ENCODE data around the gene TMEM254.
A peak's percentile ranks its signal among the peaks of the same experiment; 100 is the strongest.

TMEM254 gene

GRCh38 chr10:80068270-80068669 is 10.2 kb upstream of the TMEM254 start:
- no peak overlapping the region for H3K27ac ChIP-seq (ENCODE audit: extremely low read depth, low read depth, low read length)
- TF ChIP-seq ZNF610 (tag by site-specific recombination; IDR thresholded peaks at IDR 0.05; ENCODE audit: borderline replicate concordance) (0 out of 2 replicates have a peak, but pooled peaks have one; percentile 40), TRIM28 (IDR thresholded peaks at IDR 0.05; ENCODE audit: borderline replicate concordance, low read length) (0 out of 2 replicates have a peak, but pooled peaks have one; percentile 21), ZNF184 (tag by site-specific recombination; IDR thresholded peaks at IDR 0.05) (no peak), ZNF658 (tag by site-specific recombination; IDR thresholded peaks at IDR 0.05) (no peak), MZF1 (tag by site-specific recombination; IDR thresholded peaks at IDR 0.05; ENCODE audit: borderline replicate concordance) (peak; percentile 60; the same call in 1 of the 2 replicates), ZNF626 (tag by site-specific recombination; IDR thresholded peaks at IDR 0.05) (0 out of 2 replicates have a peak, but pooled peaks have one; percentile 22), ZNF510 (tag by site-specific recombination; IDR thresholded peaks at IDR 0.05; ENCODE audit: insufficient replicate concordance) (peak; percentile 74), ZNF549 (tag by site-specific recombination; IDR thresholded peaks at IDR 0.05) (peak; percentile 52; the same call in 1 of the 2 replicates), ZNF292 (tag by site-specific recombination; IDR thresholded peaks at IDR 0.05; ENCODE audit: borderline replicate concordance, low read depth) (no peak), SETDB1 (IDR thresholded peaks at IDR 0.05; ENCODE audit: insufficient read length, low read length) (peak; percentile 97), ZNF692 (tag by site-specific recombination; IDR thresholded peaks at IDR 0.05) (no peak)
- no peak overlapping the region for H3K4me3 ChIP-seq (ENCODE audit: low read depth, low read length)
- H3K4me1 ChIP-seq (ENCODE audit: control insufficient read depth, insufficient read depth, low read length): no peaks in the 10 kb centered on the region
- ChIA-PET POLR2A (interaction anchor here (0.9 kb wide), 1 partner anchor 11 kb away, joined by 3 read pairs; no protein-coding TSS in a partner anchor), CTCF (interaction anchor here (0.7 to 2.3 kb wide), 4 partner anchors 10 to 289 kb away, joined by 3 to 7 read pairs (median 6); no protein-coding TSS in a partner anchor)
- H3K36me3 ChIP-seq (ENCODE audit: control insufficient read depth in 2 of 2, insufficient read depth in 1 of 2, low read length in 2 of 2): no peaks in the 10 kb centered on the region; a peak in 1 of 3 replicates
- no peaks in the 10 kb centered on the region for H3K9me3 ChIP-seq (ENCODE audit: control insufficient read depth, insufficient read depth, low read depth, low read length)

- Histone ChIP-seq H3K36me3 (ENCODE audit: control insufficient read depth in 2 of 2, insufficient read depth in 1 of 2, low read length in 2 of 2) (no peaks in the 10 kb centered on the region; a peak in 1 of 3 replicates), H3K9me3 (ENCODE audit: control insufficient read depth, insufficient read depth, low read depth, low read length) (no peaks in the 10 kb centered on the region), H3K4me1 (ENCODE audit: control insufficient read depth, insufficient read depth, low read length) (no peaks in the 10 kb centered on the region), H3K27ac (ENCODE audit: extremely low read depth, low read depth, low read length) (no peak overlapping the region), H3K4me3 (ENCODE audit: low read depth, low read length) (no peak overlapping the region)
- POLR2A ChIA-PET: no interaction called here
- CTCF ChIA-PET: interaction anchor here (0.7 to 2.4 kb wide), 5 partner anchors 12 to 24 kb away, joined by 3 to 8 read pairs (median 6); no protein-coding TSS in a partner anchor
- TF ChIP-seq ZNF350 (tag by site-specific recombination; IDR thresholded peaks at IDR 0.05) (no peak), MEIS1 (CRISPR knock-in tag; IDR thresholded peaks at IDR 0.05; ENCODE audit: borderline replicate concordance) (no peak), ZNF830 (tag by site-specific recombination; IDR thresholded peaks at IDR 0.05; ENCODE audit: low read depth) (no peak), ZNF366 (tag by site-specific recombination; conservative IDR thresholded peaks at IDR 0.05) (no peak), ZNF175 (tag by site-specific recombination; IDR thresholded peaks at IDR 0.05) (no peak), EGR2 (tag by site-specific recombination; IDR thresholded peaks at IDR 0.05; ENCODE audit: low read depth) (no peak), ZNF335 (tag by site-specific recombination; conservative IDR thresholded peaks at IDR 0.05) (no peak), ZNF148 (tag by site-specific recombination; IDR thresholded peaks at IDR 0.05; ENCODE audit: borderline replicate concordance) (no peak), PRDM6 (tag by site-specific recombination; IDR thresholded peaks at IDR 0.05) (no peak), ZNF140 (tag by site-specific recombination; IDR thresholded peaks at IDR 0.05) (no peak), INSM2 (tag by site-specific recombination; IDR thresholded peaks at IDR 0.05) (no peak), ZNF777 (tag by site-specific recombination; IDR thresholded peaks at IDR 0.05; ENCODE audit: borderline replicate concordance) (no peak), ZFP37 (tag by site-specific recombination; IDR thresholded peaks at IDR 0.05) (no peak), ZNF776 (tag by site-specific recombination; IDR thresholded peaks at IDR 0.05; ENCODE audit: borderline replicate concordance) (no peak), ZNF645 (tag by site-specific recombination; IDR thresholded peaks at IDR 0.05) (no peak), ZFHX2 (tag by site-specific recombination; conservative IDR thresholded peaks at IDR 0.05) (no peak)
These were observed 8.4 kb upstream of the TMEM254 start for GRCh38 chr10:80070057-80070456.

Measured in HEK293 (cell line).